ENCODE results near the gene CPA1. TPM values are rescaled to one million over a fixed set of nuclear protein-coding genes. Genes with fewer than 3 reads are reported as not detected.
A peak's percentile ranks its signal among the peaks of the same experiment; 100 is the strongest.

Gene CPA1
- total and polyA plus RNA-seq, 4 donors: 0.31 to 12.5 (median 0.73) TPM

DNA sequence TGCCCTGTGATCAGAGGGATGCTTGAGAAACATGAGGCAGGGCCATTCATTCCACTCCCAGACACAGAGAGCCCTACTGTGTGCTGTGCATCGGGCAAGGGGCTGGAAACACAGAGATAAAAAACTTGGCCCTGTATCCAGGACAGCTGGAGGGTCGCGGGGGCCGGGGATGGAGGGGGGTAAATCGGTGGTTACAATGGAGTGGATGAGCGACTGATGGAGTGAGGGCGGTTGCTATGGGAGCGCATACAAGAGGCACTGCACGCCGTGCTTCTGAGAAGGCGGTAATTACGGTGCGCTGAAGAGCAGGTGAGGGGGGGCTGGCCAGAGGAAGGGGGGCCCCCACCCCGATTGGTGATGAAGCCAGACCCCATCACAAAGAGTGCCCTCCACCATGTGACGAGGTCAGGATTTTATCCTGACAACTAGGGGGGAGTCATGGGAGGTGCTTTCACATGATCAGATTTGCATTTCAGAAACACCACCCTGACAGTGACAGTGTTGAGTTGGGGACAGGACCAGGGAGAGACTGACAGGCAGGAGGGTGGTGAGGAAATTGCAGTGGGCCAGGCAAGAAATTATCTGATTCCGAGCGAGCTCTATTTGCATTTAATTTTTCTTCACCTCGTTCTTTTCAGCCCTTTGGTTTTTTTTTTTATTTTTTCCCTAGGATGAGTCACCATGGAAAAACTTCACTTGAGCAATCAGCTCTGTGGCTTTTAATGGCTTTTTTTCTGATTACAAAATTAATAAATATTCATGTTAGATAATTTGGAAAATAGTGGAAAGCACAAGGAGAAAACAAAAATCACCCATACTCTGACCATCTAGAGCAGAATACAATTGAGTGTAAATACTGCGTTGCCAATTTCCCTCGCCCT, 27.9 kb upstream of the CPA1 start:
- Histone ChIP-seq H3K9me3 (ENCODE audit: control insufficient read depth in 4 of 4, insufficient read depth in 3 of 4, low read length in 3 of 4) (no peaks in the 10 kb centered on the region), H3K36me3 (ENCODE audit: control insufficient read depth in 4 of 4, insufficient read depth in 4 of 4, low read length in 4 of 4) (no peaks in the 10 kb centered on the region), H3K9ac (ENCODE audit: insufficient read depth in 1 of 2, low read length in 2 of 2) (peak overlapping the region in 1 of 2 donors; percentile 66), H3K27ac (ENCODE audit: low read depth in 1 of 2, low read length in 1 of 2) (peak overlapping the region in 1 of 2 donors; percentile 73), H3K4me1 (ENCODE audit: control insufficient read depth in 5 of 5, insufficient read depth in 5 of 5, low read length in 5 of 5) (peaks cover 0 to 59% (median 23%) of the 10 kb centered on the region in 5 donors), H3K27me3 (ENCODE audit: control insufficient read depth in 3 of 3, insufficient read depth in 3 of 3, low read length in 2 of 3) (no peaks in the 10 kb centered on the region), H3K4me3 (no peak overlapping the region)
- DNase-seq (peak; percentile 77 to 88 (median 86)), ATAC-seq (ENCODE audit: insufficient read depth, low FRiP score) (no peak)
- WGBS, 2 donors: 57 to 77% methylated on average over 20 of the region's 20 CpGs
- TF ChIP-seq, protein P1, sequence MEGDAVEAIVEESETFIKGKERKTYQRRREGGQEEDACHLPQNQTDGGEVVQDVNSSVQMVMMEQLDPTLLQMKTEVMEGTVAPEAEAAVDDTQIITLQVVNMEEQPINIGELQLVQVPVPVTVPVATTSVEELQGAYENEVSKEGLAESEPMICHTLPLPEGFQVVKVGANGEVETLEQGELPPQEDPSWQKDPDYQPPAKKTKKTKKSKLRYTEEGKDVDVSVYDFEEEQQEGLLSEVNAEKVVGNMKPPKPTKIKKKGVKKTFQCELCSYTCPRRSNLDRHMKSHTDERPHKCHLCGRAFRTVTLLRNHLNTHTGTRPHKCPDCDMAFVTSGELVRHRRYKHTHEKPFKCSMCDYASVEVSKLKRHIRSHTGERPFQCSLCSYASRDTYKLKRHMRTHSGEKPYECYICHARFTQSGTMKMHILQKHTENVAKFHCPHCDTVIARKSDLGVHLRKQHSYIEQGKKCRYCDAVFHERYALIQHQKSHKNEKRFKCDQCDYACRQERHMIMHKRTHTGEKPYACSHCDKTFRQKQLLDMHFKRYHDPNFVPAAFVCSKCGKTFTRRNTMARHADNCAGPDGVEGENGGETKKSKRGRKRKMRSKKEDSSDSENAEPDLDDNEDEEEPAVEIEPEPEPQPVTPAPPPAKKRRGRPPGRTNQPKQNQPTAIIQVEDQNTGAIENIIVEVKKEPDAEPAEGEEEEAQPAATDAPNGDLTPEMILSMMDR (IDR thresholded peaks at IDR 0.05; ENCODE audit: control extremely low read depth, extremely low read depth): no peak

DNA sequence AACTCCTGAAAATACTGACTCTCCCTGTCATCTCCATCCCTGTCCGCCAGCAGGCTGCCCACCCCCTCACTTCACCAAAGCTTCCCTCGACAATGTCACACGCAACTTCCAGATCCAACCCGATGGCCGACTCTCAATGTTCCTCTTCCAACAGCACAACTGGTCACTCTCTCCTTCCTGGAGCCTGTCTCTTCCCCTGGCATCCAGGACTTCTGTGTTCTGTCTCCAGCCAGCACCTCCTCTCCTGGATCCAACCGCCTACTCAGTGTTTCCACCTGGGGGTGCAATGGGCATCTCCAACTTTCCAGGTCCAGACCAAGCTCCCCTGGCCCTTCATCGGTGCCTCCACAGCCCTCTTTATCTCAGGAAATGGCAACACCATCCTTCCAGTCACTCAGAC, 27.1 kb upstream of the CPA1 start:
- DNase-seq: no peak
- H3K27ac ChIP-seq (ENCODE audit: low read depth in 1 of 2, low read length in 1 of 2): peak overlapping the region in 1 of 2 donors; percentile 18
- ATAC-seq (ENCODE audit: insufficient read depth, low FRiP score): no peak
- H3K4me1 ChIP-seq (ENCODE audit: control insufficient read depth in 5 of 5, insufficient read depth in 5 of 5, low read length in 5 of 5): peaks cover 0 to 59% (median 23%) of the 10 kb centered on the region in 5 donors
- H3K9ac ChIP-seq (ENCODE audit: insufficient read depth in 1 of 2, low read length in 2 of 2): peak overlapping the region in 1 of 2 donors; percentile 39
- TF ChIP-seq, protein P1 (IDR thresholded peaks at IDR 0.05; ENCODE audit: control extremely low read depth, extremely low read depth): no peak
- no peak overlapping the region for H3K4me3 ChIP-seq
- WGBS, 2 donors: 77 to 84% methylated on average over 7 of the region's 7 CpGs
- H3K27me3 ChIP-seq (ENCODE audit: control insufficient read depth in 3 of 3, insufficient read depth in 3 of 3, low read length in 2 of 3): no peaks in the 10 kb centered on the region
- H3K9me3 ChIP-seq (ENCODE audit: control insufficient read depth in 4 of 4, insufficient read depth in 3 of 4, low read length in 3 of 4): no peaks in the 10 kb centered on the region
- H3K36me3 ChIP-seq (ENCODE audit: control insufficient read depth in 4 of 4, insufficient read depth in 4 of 4, low read length in 4 of 4): no peaks in the 10 kb centered on the region

DNA sequence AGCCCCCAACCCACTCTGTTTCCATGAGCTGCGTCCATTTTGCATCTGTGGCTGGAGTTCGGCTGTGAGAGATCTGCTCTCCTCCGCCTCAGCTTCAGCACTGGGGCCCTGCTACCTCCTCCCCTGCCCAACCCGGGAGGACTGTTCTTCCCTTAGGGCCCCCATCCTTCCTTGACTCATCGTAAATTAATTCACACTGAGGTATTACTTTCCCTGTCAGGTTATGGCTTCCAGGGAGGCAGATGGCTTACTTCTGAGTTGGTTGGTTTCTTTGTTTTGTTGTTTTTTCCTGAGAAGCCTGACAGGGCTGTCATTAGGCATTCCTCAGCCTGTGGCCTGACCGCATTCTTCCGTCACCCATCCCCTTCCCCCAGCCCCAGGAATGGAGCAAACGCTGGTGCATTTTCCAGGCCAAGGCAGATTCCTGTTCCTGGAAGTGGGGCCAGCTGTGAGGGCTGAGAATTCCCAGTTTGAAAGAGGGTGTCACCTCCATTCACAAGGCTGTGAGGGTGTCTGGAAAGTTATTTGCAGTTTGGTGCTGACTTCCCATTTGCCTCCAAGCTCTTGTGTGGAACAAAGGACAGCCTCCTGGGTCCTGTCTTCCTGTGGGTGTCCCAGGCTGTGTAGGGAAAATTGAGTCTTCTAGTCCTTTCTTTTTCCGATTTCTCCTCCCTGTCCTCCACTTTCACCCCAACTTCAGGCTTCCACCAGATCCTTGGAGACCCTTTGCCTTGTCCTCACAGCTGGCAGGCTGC, 24.0 kb upstream of the CPA1 start:
- Histone ChIP-seq H3K9ac (ENCODE audit: insufficient read depth in 1 of 2, low read length in 2 of 2) (peak overlapping the region in 1 of 2 donors; percentile 50), H3K27ac (ENCODE audit: low read depth in 1 of 2, low read length in 1 of 2) (peak overlapping the region in 1 of 2 donors; percentile 84), H3K27me3 (ENCODE audit: control insufficient read depth in 3 of 3, insufficient read depth in 3 of 3, low read length in 2 of 3) (no peaks in the 10 kb centered on the region), H3K9me3 (ENCODE audit: control insufficient read depth in 4 of 4, insufficient read depth in 3 of 4, low read length in 3 of 4) (peaks cover 0 to 11% (median 3%) of the 10 kb centered on the region in 4 donors), H3K4me3 (no peak overlapping the region), H3K36me3 (ENCODE audit: control insufficient read depth in 4 of 4, insufficient read depth in 4 of 4, low read length in 4 of 4) (no peaks in the 10 kb centered on the region), H3K4me1 (ENCODE audit: control insufficient read depth in 5 of 5, insufficient read depth in 5 of 5, low read length in 5 of 5) (peaks cover 0 to 40% (median 12%) of the 10 kb centered on the region in 5 donors)
- peak; percentile 89 to 91 (median 90) for DNase-seq
- WGBS, 2 donors: 49 to 59% methylated on average over 9 of the region's 9 CpGs
- peak; percentile 37 for ATAC-seq (ENCODE audit: insufficient read depth, low FRiP score)
- TF ChIP-seq, protein P1 (IDR thresholded peaks at IDR 0.05; ENCODE audit: control extremely low read depth, extremely low read depth): no peak
